ENCODE results near the gene AIMP1. TPM values are rescaled to one million over a fixed set of nuclear protein-coding genes. Genes with fewer than 3 reads are reported as not detected.

Gene AIMP1
- total and polyA plus RNA-seq, 2 of the 13 experiments (the other 11 are each of a cell fraction or from before 2014, with no cell fraction given) = 28.6 to 82.9 TPM

DNA sequence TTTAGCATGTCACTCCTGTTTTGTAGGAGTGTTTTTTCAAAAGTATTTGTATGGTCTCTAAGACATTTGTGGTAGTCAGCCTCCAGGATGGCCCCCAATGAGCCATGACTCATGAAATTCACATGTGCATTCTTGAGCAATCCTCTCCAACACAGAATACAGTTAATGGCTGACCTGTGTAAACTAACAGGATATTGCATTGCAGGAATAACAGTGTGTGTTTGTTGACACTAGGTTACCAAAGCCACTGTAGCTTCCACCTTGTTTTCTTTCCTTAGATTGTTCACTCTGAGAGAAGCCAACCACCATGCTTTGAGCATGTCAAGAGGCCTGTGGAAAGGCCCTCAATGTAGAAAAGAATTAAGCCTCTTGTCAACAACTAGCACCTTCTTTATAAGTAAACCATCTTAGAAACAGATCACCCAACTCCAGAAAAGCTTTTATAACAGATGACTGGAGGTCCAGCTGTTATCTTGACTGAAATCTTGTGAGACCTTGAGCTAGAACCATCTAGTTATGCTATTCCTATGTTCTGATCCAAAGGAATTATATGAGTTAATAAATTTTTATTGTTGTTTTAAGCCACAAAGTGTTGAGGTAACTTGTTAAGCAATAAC, 28.9 kb upstream of the AIMP1 start (continued):
- TF ChIP-seq LCORL (IDR thresholded peaks at IDR 0.05) = no peak
- 0 out of 2 replicates have a peak, but pooled peaks have one; percentile 19 for TF ChIP-seq LCORL (CRISPR knock-in tag; IDR thresholded peaks at IDR 0.05)
- peak; percentile 85 for TF ChIP-seq CREM (IDR thresholded peaks at IDR 0.05)
- no peak for TF ChIP-seq CREM (CRISPR knock-in tag; IDR thresholded peaks at IDR 0.05)
- TF ChIP-seq, protein P1, sequence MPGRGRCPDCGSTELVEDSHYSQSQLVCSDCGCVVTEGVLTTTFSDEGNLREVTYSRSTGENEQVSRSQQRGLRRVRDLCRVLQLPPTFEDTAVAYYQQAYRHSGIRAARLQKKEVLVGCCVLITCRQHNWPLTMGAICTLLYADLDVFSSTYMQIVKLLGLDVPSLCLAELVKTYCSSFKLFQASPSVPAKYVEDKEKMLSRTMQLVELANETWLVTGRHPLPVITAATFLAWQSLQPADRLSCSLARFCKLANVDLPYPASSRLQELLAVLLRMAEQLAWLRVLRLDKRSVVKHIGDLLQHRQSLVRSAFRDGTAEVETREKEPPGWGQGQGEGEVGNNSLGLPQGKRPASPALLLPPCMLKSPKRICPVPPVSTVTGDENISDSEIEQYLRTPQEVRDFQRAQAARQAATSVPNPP (CRISPR knock-in tag; IDR thresholded peaks at IDR 0.05) = no peak
- TF ChIP-seq JUND (CRISPR knock-in tag; IDR thresholded peaks at IDR 0.05) = peak; percentile 94
- peak; percentile 64 for TF ChIP-seq ZFY (CRISPR knock-in tag; IDR thresholded peaks at IDR 0.05)
- TF ChIP-seq CEBPB (IDR thresholded peaks at IDR 0.05; ENCODE audit: borderline replicate concordance, low read depth, low read length) = peak; percentile 100
- no peak for TF ChIP-seq CCDC6 (CRISPR knock-in tag; IDR thresholded peaks at IDR 0.05)
- TF ChIP-seq, protein P2, sequence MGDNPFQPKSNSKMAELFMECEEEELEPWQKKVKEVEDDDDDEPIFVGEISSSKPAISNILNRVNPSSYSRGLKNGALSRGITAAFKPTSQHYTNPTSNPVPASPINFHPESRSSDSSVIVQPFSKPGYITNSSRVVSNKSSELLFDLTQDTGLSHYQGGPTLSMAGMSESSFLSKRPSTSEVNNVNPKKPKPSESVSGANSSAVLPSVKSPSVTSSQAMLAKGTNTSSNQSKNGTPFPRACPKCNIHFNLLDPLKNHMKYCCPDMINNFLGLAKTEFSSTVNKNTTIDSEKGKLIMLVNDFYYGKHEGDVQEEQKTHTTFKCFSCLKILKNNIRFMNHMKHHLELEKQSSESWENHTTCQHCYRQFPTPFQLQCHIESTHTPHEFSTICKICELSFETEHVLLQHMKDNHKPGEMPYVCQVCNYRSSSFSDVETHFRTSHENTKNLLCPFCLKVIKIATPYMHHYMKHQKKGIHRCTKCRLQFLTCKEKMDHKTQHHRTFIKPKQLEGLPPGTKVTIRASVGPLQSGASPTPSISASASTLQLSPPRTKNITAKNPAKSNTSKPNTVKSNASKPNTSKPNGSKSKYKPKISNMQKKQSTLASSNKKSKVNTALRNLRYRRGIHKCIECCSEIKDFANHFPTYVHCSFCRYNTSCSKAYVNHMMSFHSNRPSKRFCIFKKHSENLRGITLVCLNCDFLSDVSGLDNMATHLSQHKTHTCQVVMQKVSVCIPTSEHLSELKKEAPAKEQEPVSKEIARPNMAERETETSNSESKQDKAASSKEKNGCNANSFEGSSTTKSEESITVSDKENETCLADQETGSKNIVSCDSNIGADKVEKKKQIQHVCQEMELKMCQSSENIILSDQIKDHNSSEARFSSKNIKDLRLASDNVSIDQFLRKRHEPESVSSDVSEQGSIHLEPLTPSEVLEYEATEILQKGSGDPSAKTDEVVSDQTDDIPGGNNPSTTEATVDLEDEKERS (CRISPR knock-in tag; IDR thresholded peaks at IDR 0.05) = peak; percentile 85
- TF ChIP-seq NR2C2 (CRISPR knock-in tag; IDR thresholded peaks at IDR 0.05; ENCODE audit: borderline replicate concordance) = peak; percentile 65
- peak; percentile 98 for TF ChIP-seq FOXJ3 (CRISPR knock-in tag; IDR thresholded peaks at IDR 0.05; ENCODE audit: borderline replicate concordance)
- TF ChIP-seq, protein P3, sequence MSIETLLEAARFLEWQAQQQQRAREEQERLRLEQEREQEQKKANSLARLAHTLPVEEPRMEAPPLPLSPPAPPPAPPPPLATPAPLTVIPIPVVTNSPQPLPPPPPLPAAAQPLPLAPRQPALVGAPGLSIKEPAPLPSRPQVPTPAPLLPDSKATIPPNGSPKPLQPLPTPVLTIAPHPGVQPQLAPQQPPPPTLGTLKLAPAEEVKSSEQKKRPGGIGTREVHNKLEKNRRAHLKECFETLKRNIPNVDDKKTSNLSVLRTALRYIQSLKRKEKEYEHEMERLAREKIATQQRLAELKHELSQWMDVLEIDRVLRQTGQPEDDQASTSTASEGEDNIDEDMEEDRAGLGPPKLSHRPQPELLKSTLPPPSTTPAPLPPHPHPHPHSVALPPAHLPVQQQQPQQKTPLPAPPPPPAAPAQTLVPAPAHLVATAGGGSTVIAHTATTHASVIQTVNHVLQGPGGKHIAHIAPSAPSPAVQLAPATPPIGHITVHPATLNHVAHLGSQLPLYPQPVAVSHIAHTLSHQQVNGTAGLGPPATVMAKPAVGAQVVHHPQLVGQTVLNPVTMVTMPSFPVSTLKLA (IDR thresholded peaks at IDR 0.05) = peak; percentile 41
- peak; percentile 71; the same call in 1 of the 2 replicates for TF ChIP-seq ZNF556 (CRISPR knock-in tag; IDR thresholded peaks at IDR 0.05; ENCODE audit: borderline replicate concordance)
- TF ChIP-seq EP300 (IDR thresholded peaks at IDR 0.05; ENCODE audit: low read depth in 2 of 2, low read length in 2 of 2) = peak; percentile 88 to 98
- TF ChIP-seq EP300 (CRISPR knock-in tag; IDR thresholded peaks at IDR 0.05; ENCODE audit: borderline replicate concordance) = peak; percentile 95
- peak; percentile 50; the same call in 1 of the 2 replicates for TF ChIP-seq ZNF761 (CRISPR knock-in tag; conservative IDR thresholded peaks at IDR 0.05)
- 0 out of 2 replicates have a peak, but pooled peaks have one; percentile 31 for TF ChIP-seq SP4 (CRISPR knock-in tag; IDR thresholded peaks at IDR 0.05)
- TF ChIP-seq HOXD1 (CRISPR knock-in tag; IDR thresholded peaks at IDR 0.05) = peak; percentile 86; the same call in 1 of the 2 replicates
- no peak for TF ChIP-seq HIVEP1 (CRISPR knock-in tag; IDR thresholded peaks at IDR 0.05)
- TF ChIP-seq JUNB (CRISPR knock-in tag; IDR thresholded peaks at IDR 0.05; ENCODE audit: borderline replicate concordance) = peak; percentile 80; the same call in 1 of the 2 replicates

Data from HepG2 (cell line).